GM11168 (cell line): ENCODE results near the gene ZNF292.

ENCODE experiments used
- in situ Hi-C: fragments of 300-500 bp; cut with MboI; formaldehyde crosslinking; loops from one replicate; pipeline ENCODE4 v1.12.0; 2022; ENCODE audit warnings: low sequenced_read_pairs; ENCODE audit not compliant: unreplicated experiment

ZNF292 gene

DNA sequence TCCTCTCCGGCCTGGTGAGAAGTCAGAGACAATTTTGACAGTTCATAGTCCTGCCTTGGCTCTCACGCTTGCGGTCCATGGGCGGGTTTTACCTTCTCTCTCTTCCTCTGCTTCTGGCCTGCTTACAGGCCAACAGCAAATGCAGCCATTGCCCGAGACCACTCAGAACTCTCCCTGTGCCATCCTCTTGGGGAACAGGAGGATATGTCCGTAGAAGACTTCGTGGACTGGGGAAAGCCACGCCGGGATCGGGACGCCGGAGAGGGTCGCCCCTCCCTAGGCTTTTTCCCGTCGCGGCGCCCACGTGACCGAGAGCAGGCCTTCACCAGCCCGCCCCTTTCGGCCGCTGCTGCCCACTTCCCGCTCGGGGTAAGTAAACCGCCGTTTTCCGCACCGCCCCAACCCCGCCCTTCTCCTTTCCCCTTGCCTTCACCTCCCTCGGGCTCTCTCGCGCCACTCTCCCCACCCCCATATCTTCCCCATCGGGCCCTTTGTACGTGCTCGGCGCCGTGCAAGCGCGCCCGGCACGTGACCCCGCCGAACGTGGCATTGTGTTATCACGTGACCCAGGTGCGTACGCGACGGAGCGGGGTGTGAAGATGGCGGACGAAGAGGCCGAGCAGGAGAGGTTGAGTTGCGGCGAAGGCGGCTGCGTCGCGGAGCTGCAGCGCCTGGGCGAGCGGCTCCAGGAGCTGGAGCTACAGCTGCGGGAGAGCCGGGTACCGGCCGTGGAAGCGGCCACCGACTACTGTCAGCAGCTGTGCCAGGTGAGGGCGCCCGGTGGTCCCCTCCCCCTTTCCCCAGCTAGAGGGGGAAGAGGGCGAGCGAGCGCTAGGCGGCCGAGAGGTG, at the start of gene ZNF292:
ZNF292 (plus strand) TSS at position 573 of the 849 bp plus-strand sequence; CDS start at position 600, 27 bp downstream.
- in situ Hi-C loops: no loop called here

- in situ Hi-C loops: no loop called here
Observed at GRCh38 chr6:87105823-87106222, 49.5 kb upstream of the ZNF292 start.

- in situ Hi-C loops: no loop called here
Observed at GRCh38 chr6:87110636-87111035, 44.7 kb upstream of the ZNF292 start.

GRCh38 chr6:87115402-87116135, 39.8 kb upstream of the ZNF292 start:
- in situ Hi-C loops: no loop called here

DNA sequence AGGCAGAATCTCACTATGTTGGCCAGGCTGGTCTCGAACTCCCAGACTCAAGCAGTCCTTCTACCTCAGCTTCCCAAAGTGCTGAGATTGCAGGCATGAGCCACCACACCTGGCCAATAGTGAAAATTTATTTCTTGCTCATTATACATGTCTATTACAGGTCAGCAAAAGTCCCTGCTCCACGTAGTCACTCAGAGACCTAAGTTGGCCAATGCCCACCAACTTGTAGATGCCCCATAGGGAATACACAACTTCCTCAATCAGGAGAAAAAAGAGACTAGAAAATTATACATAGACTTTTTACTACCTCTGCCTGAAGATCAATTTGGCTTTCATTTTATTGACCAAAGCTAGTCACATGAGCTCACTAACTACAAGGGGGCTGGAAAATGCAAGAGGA, 38.4 kb upstream of the ZNF292 start:
- in situ Hi-C loops: no loop called here

- in situ Hi-C loops: no loop called here
Observed at GRCh38 chr6:87118054-87118453, 37.3 kb upstream of the ZNF292 start.

DNA sequence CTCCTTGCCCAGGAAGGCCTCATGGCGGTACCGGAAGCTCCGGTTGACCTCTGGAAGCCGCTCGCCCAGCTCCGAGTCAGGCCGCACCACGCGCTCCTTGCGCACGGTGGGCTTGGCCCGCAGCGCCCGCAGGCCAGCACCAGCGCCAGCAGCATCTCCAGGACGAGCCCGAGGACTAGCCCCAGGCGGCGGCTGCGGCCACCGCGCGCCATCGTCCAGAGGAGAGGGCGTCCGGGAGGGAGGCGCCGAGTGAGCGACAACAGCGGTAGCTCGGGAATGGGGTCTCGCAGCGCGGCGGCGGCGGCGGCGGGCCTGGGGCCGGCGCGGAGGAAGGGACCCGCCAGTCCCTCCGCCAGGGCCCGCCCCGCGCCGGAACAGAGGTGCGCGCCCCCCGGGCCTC, 32.9 kb upstream of the ZNF292 start:
- in situ Hi-C loops: no loop called here

- in situ Hi-C loops: no loop called here
Observed at GRCh38 chr6:87124074-87124473, 31.3 kb upstream of the ZNF292 start.

GRCh38 chr6:87126501-87126900, 28.9 kb upstream of the ZNF292 start:
- in situ Hi-C loops: no loop called here

DNA sequence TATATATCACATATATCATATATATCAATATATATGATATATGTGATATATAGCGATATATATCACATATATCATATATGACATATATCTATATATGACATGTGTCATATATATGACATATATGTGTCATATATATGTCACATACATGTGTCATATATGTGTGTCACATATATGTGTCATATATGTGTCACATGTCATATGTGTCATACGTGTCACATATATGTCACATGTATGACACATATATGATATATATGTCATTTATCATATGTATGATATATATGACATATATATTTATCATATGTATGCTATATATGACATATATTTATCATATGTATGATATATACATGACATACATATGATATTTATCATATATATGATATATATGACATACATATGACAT, 27.6 kb upstream of the ZNF292 start:
- in situ Hi-C loops: no loop called here

DNA sequence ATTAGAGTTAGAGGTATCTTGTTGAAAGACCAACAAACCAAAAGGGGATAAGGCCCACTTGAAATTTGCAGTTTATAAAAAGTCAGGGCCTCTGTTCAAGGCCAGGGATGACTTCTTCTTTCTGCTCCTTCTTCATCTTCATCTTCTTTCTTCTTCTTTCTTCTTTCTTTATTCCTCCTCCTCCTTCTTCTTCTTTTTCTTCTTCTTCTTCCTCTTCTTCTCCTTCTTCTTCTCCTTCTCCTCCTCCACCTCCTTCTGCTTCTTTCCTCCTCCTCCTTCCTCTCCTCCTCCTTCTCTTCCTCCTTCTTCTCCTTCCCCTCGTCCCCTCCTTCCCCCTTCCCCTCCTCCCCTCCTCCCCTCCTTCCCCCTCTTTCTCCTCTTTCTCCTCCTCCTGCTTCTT, 18.4 kb upstream of the ZNF292 start:
- in situ Hi-C loops: no loop called here

DNA sequence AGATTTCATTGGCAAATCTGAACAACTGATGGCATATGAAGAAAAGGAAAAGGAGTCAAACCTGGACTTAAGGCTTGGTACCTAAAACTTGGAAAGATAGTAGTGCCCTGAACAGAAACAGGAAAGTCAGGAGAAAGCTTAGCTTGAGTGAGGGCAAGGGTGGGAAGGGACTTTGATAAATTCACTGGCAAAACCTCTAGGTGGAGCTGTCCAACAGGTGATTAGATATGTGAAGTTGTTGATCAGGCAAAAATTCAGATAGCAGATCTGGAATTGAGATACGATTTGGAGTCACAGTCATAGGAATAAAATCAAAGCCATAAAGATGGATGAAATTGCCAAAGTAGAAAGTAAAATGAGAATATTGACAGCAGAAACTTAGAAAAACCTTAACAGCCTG, 16.1 kb upstream of the ZNF292 start:
- in situ Hi-C loops: no loop called here

DNA sequence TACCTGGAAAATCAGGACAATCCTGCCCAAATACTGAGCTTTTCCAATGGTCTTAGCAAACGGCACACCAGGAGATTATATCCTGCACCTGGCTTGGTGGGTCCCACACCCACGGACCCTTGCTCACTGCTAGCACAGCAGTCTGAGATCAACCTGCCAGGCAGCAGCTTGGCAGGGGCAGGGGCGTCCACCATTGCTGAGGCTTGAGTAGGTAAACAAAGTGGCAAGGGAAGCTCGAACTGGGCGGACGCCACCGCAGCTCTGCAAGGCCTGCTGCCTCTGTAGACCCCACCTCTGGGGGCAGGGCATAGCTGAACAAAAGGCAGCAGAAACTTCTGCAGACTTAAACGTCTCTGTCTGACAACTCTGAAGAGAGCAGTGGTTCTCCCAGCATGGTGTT, 15.4 kb upstream of the ZNF292 start:
- in situ Hi-C loops: loop anchor here (10.0 kb wide), 2 partner anchors 105 to 245 kb away; no protein-coding TSS in a partner anchor

GRCh38 chr6:87146363-87146762, 9.0 kb upstream of the ZNF292 start:
- in situ Hi-C loops: loop anchor here (10.0 kb wide), 2 partner anchors 98 to 238 kb away; no protein-coding TSS in a partner anchor

GRCh38 chr6:87150406-87150805, 5.0 kb upstream of the ZNF292 start:
- in situ Hi-C loops: no loop called here

DNA sequence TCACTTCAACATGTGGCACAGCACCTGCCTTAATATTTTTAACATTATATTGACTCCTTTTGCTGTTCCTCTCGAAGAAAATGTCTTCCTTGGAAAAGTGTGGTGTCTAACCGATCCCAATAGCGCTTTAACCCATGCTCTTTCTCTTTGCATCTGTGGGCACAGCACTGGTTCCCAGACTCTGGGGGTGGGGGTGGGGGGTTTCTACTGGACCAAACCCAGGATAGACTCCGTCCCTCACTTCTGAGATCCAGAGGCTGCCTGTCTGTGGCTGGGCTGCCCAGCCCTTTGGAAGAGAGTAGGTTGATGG, 3.9 kb upstream of the ZNF292 start:
- in situ Hi-C loops: no loop called here

DNA sequence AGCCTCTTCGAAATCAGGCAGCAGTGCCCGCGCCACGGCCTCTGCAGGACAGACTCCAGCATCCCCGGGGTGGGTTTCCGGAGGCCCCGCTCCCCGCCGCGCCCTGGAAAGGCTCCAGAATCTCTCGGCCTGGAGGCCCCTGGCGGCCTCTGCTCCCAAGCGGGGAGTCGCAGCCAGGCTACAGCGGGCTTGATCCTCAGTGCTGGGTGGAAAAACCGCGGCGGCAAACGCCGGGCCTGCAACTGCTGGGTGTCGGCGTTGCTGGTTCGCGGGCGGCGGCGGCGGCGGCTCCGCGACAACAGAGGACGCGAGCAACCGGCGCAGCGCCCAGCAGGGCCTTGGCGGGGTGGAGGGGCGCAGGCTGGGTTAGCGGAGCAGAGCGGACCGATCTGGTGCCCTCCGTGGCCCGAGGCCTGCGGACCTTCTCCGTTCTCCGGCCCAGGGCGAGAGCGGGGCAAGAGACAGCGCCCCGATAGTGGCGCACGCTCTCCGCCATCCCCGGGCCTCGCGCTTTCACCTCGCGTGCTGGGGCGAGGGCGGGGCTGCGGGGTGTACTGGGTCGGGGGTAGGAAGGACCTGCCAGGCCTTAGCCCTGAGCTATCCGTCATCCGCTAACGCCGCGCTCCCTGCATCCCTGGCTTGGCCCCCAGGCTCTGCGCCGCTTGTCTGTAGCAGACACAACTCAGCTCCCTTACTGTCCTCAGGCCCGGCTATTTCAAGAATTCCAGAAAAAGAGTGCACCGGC, 3.4 kb upstream of the ZNF292 start:
- in situ Hi-C loops: no loop called here

DNA sequence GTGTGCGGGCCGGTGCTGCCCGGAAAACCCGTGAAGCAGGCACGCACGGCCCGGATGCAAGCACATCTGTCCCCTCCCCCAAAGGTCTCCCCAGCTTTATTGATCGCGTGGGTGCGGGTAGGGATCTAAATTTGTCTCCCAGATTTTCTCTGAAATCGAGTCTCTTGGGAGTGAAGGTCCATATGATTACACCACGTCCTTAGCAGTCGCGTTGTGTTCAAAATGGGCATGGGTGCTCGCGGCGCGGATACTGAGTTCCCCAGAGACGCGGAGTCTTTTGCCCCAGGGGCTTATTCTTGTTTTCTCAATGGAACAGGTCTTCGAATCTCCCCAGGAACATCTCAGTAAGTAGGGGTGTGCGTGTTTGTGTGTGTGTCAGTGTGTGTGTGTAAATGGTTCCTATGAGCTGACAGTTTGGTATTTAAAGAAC, 2.8 kb upstream of the ZNF292 start:
- in situ Hi-C loops: no loop called here

DNA sequence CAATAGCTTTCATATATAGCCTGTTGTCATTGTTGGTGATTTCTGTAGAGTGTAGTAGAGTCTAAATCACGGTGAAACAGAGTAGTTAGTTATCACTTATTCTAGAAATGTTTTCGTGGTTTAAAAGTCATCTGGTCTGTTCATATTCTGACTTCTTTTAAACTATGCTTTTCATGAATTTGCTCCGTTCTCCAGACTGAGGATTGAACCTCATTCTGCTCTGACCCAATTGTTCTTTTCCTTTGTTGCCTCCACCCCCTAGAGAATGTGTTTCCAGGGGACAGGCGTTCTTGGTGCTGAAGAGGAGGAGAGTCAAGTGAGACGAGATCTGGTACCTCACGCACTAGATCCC, 748 bp upstream of the ZNF292 start:
- in situ Hi-C loops: no loop called here

- in situ Hi-C loops: no loop called here
Observed at GRCh38 chr6:87155842-87156815, 764 bp downstream of the ZNF292 start.
